ENCODE results near the gene LCN12.
A peak's percentile ranks its signal among the peaks of the same experiment; 100 is the strongest.

LCN12 gene

DNA sequence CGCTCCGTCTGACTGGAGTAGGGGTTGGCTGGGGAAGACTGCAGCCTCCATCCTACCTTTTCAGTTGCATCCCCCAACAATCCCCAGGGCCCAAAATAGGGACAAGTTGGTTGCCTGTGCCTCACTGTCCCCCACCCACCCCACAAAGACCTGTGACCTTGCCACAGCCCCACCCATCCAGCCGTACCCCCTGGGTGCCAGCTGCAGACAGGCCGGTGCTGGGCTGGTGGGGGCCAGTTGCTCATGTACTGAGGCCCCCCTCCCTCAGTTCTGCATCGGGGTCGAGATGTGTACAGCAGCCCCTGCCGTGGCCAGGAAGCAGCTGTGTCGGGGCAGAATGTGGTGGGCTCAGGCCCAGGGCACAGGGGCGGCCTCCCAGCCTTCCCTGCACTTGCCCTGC, 31.1 kb downstream of the LCN12 start:
- H3K27ac Mint-ChIP-seq: no peak overlapping the region
- H3K9me3 Mint-ChIP-seq: no peaks in the 10 kb centered on the region
- no peaks in the 10 kb centered on the region for H3K4me1 Mint-ChIP-seq (ENCODE audit: low read depth)
- H3K36me3 Mint-ChIP-seq (ENCODE audit: low read depth): no peaks in the 10 kb centered on the region
- no peak overlapping the region for H3K4me3 Mint-ChIP-seq
- intact Hi-C loops (cut with micrococcal nuclease): no loop called here
- peaks cover 78% of the 10 kb centered on the region for H3K27me3 Mint-ChIP-seq

DNA sequence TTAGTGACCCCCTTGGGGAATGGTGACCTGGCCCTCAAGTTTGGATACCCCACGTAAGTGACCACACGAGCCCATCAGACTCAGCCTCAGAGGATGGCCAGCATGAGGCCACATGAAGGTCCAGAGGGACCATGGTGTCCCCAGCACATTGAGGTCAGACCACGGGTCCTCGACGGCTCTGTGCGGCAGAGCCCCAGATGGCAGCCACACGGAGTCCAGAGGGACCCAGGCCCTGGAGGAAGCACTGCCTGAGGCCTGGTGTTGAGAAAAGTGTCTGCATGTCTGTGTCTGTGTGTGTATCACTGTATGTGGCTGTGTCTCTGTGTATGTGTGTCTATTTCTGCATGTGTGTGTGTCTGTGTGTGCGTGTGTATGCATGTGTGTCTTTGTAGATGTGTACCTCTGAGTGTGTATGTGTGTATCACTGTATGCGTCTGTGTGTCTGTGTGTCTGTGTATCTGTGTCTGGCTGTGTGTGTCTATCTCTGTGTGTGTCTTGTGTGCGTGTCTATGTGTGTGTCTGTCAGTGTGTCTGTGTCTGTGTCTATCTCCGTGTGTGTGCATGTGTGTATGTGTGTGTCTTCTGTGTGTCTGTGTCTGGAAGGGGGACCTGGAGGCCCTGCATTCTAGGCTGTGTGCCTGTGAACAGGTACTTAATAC, 31.7 kb downstream of the LCN12 start:
- Mint-ChIP-seq H3K27me3 (peaks cover 81% of the 10 kb centered on the region), H3K36me3 (ENCODE audit: low read depth) (no peaks in the 10 kb centered on the region), H3K27ac (no peak overlapping the region), H3K4me1 (ENCODE audit: low read depth) (no peaks in the 10 kb centered on the region), H3K9me3 (no peaks in the 10 kb centered on the region), H3K4me3 (no peak overlapping the region)
- intact Hi-C loops (cut with micrococcal nuclease): no loop called here

DNA sequence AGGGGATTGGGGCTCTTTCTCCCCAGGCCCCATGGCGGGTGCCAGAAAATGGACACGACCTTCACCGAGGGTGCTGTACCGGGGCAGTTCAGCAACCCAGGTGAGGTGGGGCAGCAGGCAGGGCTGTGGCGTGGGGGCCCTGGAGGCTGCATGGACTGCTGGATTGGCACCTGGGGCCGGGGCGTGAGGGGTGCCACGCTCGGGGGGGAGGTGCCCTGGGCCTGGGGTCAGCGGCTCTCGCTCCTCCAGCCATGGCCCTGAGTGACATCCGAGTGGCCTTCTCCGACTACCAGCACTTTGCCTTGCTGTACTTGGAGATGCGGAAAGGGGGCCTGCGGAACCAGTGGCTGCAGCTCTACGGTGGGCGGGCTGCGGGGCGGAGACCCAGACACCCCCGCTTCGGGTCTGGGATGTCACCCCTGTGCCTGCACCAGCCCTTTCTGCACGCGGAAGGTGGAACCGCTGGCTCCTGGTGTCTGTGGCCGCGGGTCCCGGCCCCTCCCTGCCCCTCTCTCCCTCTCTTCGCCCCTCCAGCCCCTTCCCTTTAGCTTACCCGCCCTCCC, 32.5 kb downstream of the LCN12 start:
- H3K27ac Mint-ChIP-seq: no peak overlapping the region
- no peaks in the 10 kb centered on the region for H3K9me3 Mint-ChIP-seq
- peaks cover 83% of the 10 kb centered on the region for H3K27me3 Mint-ChIP-seq
- no peak overlapping the region for H3K4me3 Mint-ChIP-seq
- no peaks in the 10 kb centered on the region for H3K4me1 Mint-ChIP-seq (ENCODE audit: low read depth)
- intact Hi-C loops (cut with micrococcal nuclease): no loop called here
- H3K36me3 Mint-ChIP-seq (ENCODE audit: low read depth): no peaks in the 10 kb centered on the region

DNA sequence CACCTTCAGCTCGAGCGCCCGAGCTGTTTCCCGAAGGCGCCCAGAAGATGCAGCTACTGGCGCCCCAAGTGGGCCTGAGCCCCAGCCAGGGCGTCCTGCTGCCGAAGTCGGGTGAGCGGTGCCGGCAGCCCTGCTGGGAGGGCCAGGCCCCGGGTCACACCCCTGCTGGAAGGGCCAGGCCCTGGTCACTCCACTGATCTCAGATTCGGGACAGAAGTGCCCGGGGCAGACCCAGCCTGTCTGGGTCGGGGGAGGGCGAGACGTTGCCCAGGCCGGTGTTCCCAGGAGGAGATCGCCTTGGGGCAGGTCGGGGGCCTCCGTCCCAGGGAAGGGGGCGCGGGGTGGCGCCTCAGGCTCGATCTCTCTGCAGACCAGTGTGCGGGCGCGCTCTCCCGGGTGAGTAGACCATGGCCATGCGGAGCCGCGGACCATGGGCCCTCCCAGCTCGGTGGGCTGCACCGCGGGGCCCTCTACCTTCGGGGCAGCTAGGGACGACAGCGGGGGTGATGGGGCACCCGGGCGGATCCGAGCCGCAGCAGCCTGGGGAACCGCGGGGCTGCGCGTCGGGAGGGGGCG, 33.0 kb downstream of the LCN12 start:
- Mint-ChIP-seq H3K4me3 (no peak overlapping the region), H3K27me3 (peaks cover 83% of the 10 kb centered on the region)

DNA sequence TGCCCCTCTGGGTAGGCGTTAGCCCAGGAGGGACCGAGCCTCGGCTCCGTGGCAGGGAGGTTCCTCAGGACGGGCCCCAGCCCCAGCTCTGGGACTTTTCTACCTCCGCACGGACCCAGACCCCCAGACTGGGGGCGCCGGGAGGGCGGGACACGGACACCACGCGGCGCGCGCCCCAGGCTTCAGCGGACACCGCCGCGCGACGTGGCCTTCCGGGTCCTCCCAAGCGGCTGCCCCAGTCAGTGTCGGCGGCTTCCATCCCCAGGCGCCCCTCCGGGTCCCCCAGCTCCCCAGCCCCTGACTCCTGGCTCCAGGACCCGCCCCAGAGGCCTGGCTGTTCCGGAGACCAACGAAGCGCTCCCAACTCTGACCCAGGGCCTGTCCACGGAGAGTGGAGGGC, 33.8 kb downstream of the LCN12 start:
- Mint-ChIP-seq H3K9me3 (no peaks in the 10 kb centered on the region), H3K4me1 (ENCODE audit: low read depth) (peaks cover 4% of the 10 kb centered on the region), H3K36me3 (ENCODE audit: low read depth) (no peaks in the 10 kb centered on the region), H3K27me3 (peaks cover 81% of the 10 kb centered on the region), H3K4me3 (no peak overlapping the region), H3K27ac (no peak overlapping the region)
- intact Hi-C loops (cut with micrococcal nuclease): no loop called here

More for the DNA sequence above, 33.0 kb downstream of the LCN12 start:
- Mint-ChIP-seq H3K36me3 (ENCODE audit: low read depth) (no peaks in the 10 kb centered on the region), H3K4me1 (ENCODE audit: low read depth) (no peaks in the 10 kb centered on the region), H3K9me3 (no peaks in the 10 kb centered on the region), H3K27ac (no peak overlapping the region)
- intact Hi-C loops (cut with micrococcal nuclease): no loop called here

DNA sequence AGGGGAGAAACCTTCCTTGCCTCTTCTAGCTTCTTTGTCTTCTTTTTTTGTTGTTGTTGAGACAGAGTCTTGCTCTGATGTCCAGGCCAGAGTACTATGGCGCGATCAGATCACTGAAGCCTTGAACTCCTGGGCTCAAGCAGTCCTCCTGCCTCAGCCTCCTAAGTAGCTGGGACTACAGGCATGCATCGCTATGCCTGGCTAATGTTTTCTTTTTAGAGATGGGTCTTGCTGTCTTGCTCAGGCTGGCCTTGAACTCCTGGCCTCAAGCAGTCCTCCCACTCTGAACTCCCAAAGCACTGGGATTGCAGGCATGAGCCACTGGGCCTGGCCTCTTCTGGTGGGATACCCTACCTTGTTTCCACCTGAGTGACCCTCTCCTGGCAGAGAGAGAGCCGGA, 36.8 kb downstream of the LCN12 start:
- intact Hi-C loops (cut with micrococcal nuclease): no loop called here
- Mint-ChIP-seq H3K4me3 (no peak overlapping the region), H3K9me3 (no peaks in the 10 kb centered on the region), H3K4me1 (ENCODE audit: low read depth) (peaks cover 28% of the 10 kb centered on the region), H3K27me3 (peaks cover 59% of the 10 kb centered on the region), H3K27ac (no peak overlapping the region), H3K36me3 (ENCODE audit: low read depth) (peaks cover 14% of the 10 kb centered on the region)

DNA sequence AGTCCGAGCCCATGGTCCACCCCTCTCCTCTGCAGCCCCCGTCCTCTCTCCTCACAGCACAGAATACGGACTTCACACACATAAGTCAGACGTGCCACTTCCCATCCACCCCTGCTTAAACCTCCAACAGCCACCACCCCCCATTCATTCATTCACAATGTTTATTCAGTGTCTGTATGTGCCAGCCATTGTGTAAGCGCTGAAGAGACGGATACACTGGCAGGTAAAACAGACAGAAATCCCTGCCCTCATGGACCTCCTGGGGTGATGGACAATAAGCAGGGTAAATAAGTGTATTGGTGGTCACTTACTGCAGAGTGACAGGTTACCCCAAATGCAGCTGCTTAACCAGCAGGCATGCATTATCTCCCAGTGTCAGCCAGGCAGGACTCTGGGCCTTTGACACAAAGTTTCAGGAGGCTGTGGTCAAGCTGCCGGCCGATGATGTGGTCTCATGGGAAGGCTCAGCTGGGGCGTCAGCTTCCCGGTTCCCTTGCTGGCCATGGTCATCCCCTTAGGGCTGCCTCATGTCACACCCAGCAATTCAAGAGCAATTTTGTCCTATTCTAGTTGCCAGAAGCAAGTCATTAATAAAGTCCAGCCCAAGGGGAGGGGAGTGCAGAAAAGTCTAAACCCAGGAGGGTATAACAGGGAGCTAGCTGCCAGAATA, 38.3 kb downstream of the LCN12 start:
- peak overlapping the region; percentile 88 for H3K27ac Mint-ChIP-seq
- H3K27me3 Mint-ChIP-seq: peaks cover 57% of the 10 kb centered on the region
- peaks cover 22% of the 10 kb centered on the region for H3K36me3 Mint-ChIP-seq (ENCODE audit: low read depth)
- H3K9me3 Mint-ChIP-seq: no peaks in the 10 kb centered on the region
- H3K4me3 Mint-ChIP-seq: no peak overlapping the region
- H3K4me1 Mint-ChIP-seq (ENCODE audit: low read depth): peaks cover 35% of the 10 kb centered on the region
- intact Hi-C loops (cut with micrococcal nuclease): loop anchor here (10.0 kb wide), 1 partner anchor 46 kb away; the partner anchor contains the start of genes C8G and FBXW5

DNA sequence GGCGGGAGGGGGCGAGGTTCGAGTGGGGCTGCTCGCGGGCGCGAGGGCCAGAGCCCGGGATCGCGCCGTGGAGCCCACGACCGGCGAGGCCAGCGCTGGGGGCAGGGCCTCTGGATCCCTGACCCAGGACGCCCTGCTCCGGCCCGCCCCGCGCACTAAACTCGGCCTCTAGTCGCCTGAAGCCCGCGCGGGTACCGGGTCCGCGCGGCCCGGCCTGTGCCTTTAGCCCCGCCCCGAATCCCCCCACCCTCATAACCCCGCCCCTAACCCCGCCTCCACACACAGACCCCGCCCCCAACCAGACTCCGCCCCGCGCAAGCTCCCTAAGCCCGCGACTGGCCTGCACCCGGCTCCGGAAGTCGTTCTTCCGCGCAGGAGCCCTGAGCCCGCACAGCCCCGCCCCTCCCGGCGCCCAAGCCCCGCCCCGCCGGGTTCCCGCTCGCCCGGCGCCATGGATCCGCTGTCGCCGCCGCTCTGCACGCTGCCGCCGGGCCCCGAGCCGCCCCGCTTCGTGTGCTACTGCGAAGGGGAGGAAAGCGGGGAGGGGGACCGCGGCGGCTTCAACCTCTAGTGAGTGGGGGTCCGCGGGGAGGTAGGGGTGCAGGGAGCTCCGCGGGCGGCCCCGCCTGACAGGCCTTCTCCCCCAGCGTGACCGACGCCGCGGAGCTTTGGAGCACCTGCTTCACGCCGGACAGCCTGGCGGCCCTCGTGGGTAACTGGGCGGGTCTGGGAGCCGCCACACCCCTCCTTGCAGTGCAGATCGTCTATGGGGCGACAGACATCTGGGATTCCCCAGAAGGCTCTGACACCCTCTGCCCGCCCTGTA, 40.1 kb downstream of the LCN12 start, which contains the start of gene PAXX:
Gene PAXX, plus strand, starts transcription at position 430 of the 826 bp plus-strand sequence. Its CDS starts 22 bp downstream, at position 452.
- H3K27ac Mint-ChIP-seq: peak within 1 kb of the TSS; percentile 88
- no peaks in the 10 kb centered on the region for H3K9me3 Mint-ChIP-seq
- peaks cover 58% of the 10 kb centered on the region for H3K27me3 Mint-ChIP-seq
- peak within 1 kb of the TSS; percentile 90 for H3K4me3 Mint-ChIP-seq
- peaks cover 22% of the 10 kb centered on the region for H3K36me3 Mint-ChIP-seq (ENCODE audit: low read depth)
- intact Hi-C loops (cut with micrococcal nuclease): loop anchor here (1.0 to 10.0 kb wide), 2 partner anchors 14 to 47 kb away; partner anchors contain the start of genes C8G and FBXW5
- peaks cover 50% of the 10 kb centered on the region for H3K4me1 Mint-ChIP-seq (ENCODE audit: low read depth)

DNA sequence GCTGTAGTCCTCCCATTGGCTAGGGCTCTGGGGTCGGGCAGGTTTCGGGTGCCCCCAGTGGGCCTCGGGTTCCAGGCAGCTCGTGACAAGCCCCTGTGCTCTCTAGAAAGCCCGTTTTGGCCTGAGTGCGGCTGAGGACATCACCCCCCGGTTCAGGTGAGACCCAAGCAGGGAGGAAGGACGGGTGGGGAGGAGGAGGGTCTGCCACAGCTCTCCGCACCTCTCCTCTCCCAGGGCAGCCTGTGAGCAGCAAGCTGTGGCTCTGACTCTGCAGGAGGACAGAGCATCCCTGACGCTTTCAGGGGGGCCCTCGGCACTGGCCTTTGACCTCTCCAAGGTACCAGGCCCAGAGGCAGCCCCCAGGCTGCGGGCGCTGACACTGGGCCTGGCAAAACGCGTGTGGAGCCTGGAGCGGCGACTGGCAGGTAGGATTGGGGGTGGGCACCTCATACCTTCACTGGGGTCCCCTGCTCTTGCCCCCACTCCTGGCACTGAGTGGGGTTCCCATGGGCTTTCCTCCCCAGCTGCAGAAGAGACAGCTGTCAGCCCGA, 40.8 kb downstream of the LCN12 start:
- Mint-ChIP-seq H3K9me3 (no peaks in the 10 kb centered on the region), H3K27me3 (peaks cover 58% of the 10 kb centered on the region), H3K27ac (peak overlapping the region; percentile 88), H3K36me3 (ENCODE audit: low read depth) (peaks cover 22% of the 10 kb centered on the region), H3K4me1 (ENCODE audit: low read depth) (peaks cover 57% of the 10 kb centered on the region), H3K4me3 (peak overlapping the region; percentile 90)
- intact Hi-C loops (cut with micrococcal nuclease): loop anchor here (1.0 to 10.0 kb wide), 2 partner anchors 15 to 48 kb away; partner anchors contain the start of genes C8G and FBXW5

DNA sequence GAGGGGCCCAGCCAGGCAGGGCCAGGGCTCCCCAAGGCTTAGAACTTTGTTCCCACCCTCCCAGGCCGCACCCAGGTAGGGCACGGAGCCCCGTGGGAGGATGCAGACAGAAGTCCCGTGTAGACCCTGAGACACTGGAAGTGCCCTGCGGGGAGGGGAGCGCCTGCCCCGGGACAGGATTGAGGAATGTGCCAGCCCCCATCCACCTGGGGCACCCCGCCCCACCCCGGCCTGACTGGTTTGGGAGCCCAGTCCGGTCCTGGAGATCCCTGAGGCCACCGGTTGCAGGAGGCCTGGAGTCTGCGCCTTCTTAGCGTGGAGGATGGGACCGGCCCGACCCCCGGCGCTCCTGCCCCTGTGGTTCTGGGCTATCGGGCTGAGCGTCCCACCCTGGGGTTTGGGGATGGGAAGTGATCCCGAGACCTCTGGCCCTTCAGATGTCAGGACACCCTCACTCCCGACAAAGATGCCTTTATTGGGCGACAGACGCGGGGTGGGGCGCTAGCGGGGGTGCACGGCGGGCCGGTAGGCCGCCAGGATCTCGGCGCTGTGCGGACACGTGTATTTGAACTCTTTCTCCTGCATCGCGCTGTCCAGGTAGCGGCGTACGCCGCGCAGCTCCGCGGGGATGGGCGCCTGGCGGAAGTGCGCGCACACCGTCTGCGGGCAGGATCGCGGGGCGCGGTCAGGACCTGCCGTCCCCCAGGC, 42.3 kb downstream of the LCN12 start:
- peak overlapping the region; percentile 88 for H3K27ac Mint-ChIP-seq
- no peaks in the 10 kb centered on the region for H3K9me3 Mint-ChIP-seq
- peaks cover 69% of the 10 kb centered on the region for H3K4me1 Mint-ChIP-seq (ENCODE audit: low read depth)
- intact Hi-C loops (cut with micrococcal nuclease): loop anchor here (10.0 kb wide), 1 partner anchor 50 kb away; the partner anchor contains the start of genes C8G and FBXW5
- H3K27me3 Mint-ChIP-seq: peaks cover 54% of the 10 kb centered on the region
- H3K4me3 Mint-ChIP-seq: no peak overlapping the region
- H3K36me3 Mint-ChIP-seq (ENCODE audit: low read depth): peaks cover 22% of the 10 kb centered on the region

DNA sequence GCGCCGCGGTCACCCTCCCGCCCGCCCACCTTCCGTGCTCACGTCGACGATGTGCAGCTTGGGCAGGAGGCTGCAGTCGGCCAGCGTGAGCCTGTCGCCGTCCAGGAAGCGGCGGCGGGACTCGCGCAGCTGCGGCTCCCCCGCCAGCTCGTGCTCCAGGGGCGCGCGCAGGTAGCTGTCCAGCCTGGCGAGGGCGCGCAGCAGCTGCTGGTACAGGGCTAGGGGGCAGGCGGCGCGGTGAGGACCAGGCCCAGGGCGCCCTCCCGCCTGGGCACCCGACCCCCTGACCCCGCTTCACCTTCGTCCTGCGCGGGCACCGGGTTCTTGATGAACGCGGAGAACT, 42.8 kb downstream of the LCN12 start:
- H3K27ac Mint-ChIP-seq: no peak overlapping the region
- intact Hi-C loops (cut with micrococcal nuclease): loop anchor here (10.0 kb wide), 1 partner anchor 50 kb away; the partner anchor contains the start of genes C8G and FBXW5
- H3K4me1 Mint-ChIP-seq (ENCODE audit: low read depth): peaks cover 74% of the 10 kb centered on the region
- H3K9me3 Mint-ChIP-seq: no peaks in the 10 kb centered on the region
- no peak overlapping the region for H3K4me3 Mint-ChIP-seq
- peaks cover 22% of the 10 kb centered on the region for H3K36me3 Mint-ChIP-seq (ENCODE audit: low read depth)
- peaks cover 51% of the 10 kb centered on the region for H3K27me3 Mint-ChIP-seq

DNA sequence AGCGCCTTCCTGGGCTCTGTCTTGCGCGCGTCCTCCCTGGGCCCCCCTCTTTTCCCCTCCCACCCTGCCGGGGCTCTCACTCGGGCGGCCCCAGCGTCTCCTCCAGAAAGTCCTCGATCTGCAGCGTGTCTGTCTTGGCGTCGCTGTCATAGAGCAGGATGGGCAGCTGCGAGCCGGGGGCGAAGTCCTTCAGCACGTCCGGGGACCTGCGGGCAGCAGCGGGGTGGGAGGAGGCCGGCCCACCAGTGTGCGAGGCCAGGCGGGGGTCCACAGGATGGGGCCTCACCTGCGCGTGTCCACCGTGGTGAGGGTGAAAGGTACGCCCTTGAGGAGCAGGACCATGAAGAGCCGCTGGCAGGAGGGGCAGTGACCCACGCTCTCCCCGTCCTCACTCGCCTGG, 43.3 kb downstream of the LCN12 start:
- intact Hi-C loops (cut with micrococcal nuclease): loop anchor here (10.0 kb wide), 1 partner anchor 51 kb away; the partner anchor contains the start of genes C8G and FBXW5
- Mint-ChIP-seq H3K9me3 (no peaks in the 10 kb centered on the region), H3K36me3 (ENCODE audit: low read depth) (peaks cover 22% of the 10 kb centered on the region), H3K27me3 (peaks cover 47% of the 10 kb centered on the region), H3K4me3 (no peak overlapping the region), H3K4me1 (ENCODE audit: low read depth) (peaks cover 79% of the 10 kb centered on the region), H3K27ac (no peak overlapping the region)

Measured in dendritic cell treated with granulocyte-macrophage colony-stimulating factor and Interleukin-4, amounts not matched to agents 40 ng/mL and 50 ng/mL, for 4 days (primary cell).